HL-60 (cell line): ENCODE data around the gene DNAAF1.

Experiments
- DNase-seq, 2 experiments: peaks; one replicate each; pipeline ENCODE4 v3.0.0-alpha.2; 2010 to 2020; ENCODE audit warnings: low read depth in 1 of 2, low spot score in 1 of 2
- H3K27ac ChIP-seq: fragments of 250-450 bp; sonication (Bioruptor Pico); replicated peaks from 2 replicates; pipeline ENCODE4 v1.5.1; 2020; ENCODE audit warnings: mild to moderate bottlenecking, moderate library complexity
- H3K27me3 ChIP-seq: fragments of 250-450 bp; sonication (Bioruptor Pico); 2 replicates; pipeline ENCODE4 v1.5.1; 2021; ENCODE audit warnings: mild to moderate bottlenecking, moderate library complexity; ENCODE audit not compliant: insufficient read depth, poor library complexity, severe bottlenecking
- H3K4me3 ChIP-seq: replicated peaks from 2 replicates; pipeline ENCODE4 v1.5.1; 2011; ENCODE audit warnings: mild to moderate bottlenecking, control low read depth, low read length; ENCODE audit not compliant: insufficient read depth
- CTCF ChIP-seq: IDR thresholded peaks from one replicate; pipeline ENCODE4 v1.5.1; 2011; ENCODE audit warnings: low read length, control low read depth, inconsistent platforms; ENCODE audit not compliant: insufficient read depth
- GABPA ChIP-seq: IDR thresholded peaks from 2 replicates; pipeline ENCODE4 v1.6.1; 2012; ENCODE audit warnings: low read depth
- POLR2AphosphoS5 ChIP-seq: IDR thresholded peaks from 2 replicates; pipeline ENCODE4 v1.6.1; 2012; ENCODE audit warnings: low read depth
- REST ChIP-seq: IDR thresholded peaks from 2 replicates; pipeline ENCODE4 v1.6.1; 2012; ENCODE audit warnings: low read depth; ENCODE audit not compliant: insufficient replicate concordance
- SPI1 ChIP-seq: IDR thresholded peaks from 2 replicates; pipeline ENCODE4 v1.6.1; 2012; ENCODE audit warnings: low read depth, mild to moderate bottlenecking, borderline replicate concordance

The DNAAF1 gene

GRCh38 chr16:84105301-84105815 lies 39.8 kb upstream of the DNAAF1 start:
- no peak for TF ChIP-seq POLR2AphosphoS5
- TF ChIP-seq SPI1: no peak
- TF ChIP-seq GABPA: no peak
- TF ChIP-seq CTCF: no peak
- TF ChIP-seq REST: no peak
- no peak overlapping the region for H3K27ac ChIP-seq
- H3K27me3 ChIP-seq: no peaks in the 10 kb centered on the region
- DNase-seq: no peak
- no peak overlapping the region for H3K4me3 ChIP-seq

GRCh38 chr16:84105948-84106740 lies 39.0 kb upstream of the DNAAF1 start:
- no peak for DNase-seq
- no peak for TF ChIP-seq SPI1
- no peak for TF ChIP-seq POLR2AphosphoS5
- TF ChIP-seq REST: no peak
- TF ChIP-seq GABPA: no peak
- TF ChIP-seq CTCF: no peak
- Histone ChIP-seq H3K27ac (no peak overlapping the region), H3K27me3 (no peaks in the 10 kb centered on the region), H3K4me3 (no peak overlapping the region)

GRCh38 chr16:84107921-84108320 lies 37.2 kb upstream of the DNAAF1 start:
- DNase-seq: no peak
- H3K27me3 ChIP-seq: no peaks in the 10 kb centered on the region
- no peak overlapping the region for H3K4me3 ChIP-seq
- no peak overlapping the region for H3K27ac ChIP-seq
- TF ChIP-seq CTCF (no peak), POLR2AphosphoS5 (no peak)
